HepG2 (cell line): ENCODE results near the gene WSCD2. TPM values are rescaled to one million over a fixed set of nuclear protein-coding genes. Genes with fewer than 3 reads are reported as not detected.

Experiments used
- ATAC-seq: fragments of 200-7000 bp; cut with Tn5 transposase; 3 replicates; pipeline ENCODE4 v1.9.1; 2020; ENCODE audit warnings: mild to moderate bottlenecking, moderate library complexity
- BruUV-seq: library from RNA; stranded (reverse); fragments of 400-500 nt; replicated peaks from 2 replicates; lab custom pipeline; 2021; lab: Mats Ljungman, UMichigan
- CTCF ChIA-PET: fragments of 300-600 bp; formaldehyde crosslinking; extraction: SDS; loops from one replicate; lab custom pipeline; 2021; ENCODE audit warnings: low total read pairs, inconsistent platforms, low intra/inter-chr PET ratio; lab: Yijun Ruan, JAX
- POLR2A ChIA-PET: fragments of 350-600 bp; sonication (Branson Sonifier 250); formaldehyde crosslinking; loops from one replicate; lab custom pipeline; 2020; ENCODE audit warnings: antibody characterized with exemption, inconsistent platforms; lab: Yijun Ruan, JAX
- DNase-seq: peaks from one replicate; pipeline ENCODE4 v3.0.0-alpha.2; 2015; ENCODE audit warnings: low spot score
- FAIRE-seq: peaks from 3 replicates; lab custom pipeline; 2011; peaks lifted over from hg19 to GRCh38; lab: Jason Lieb, UNC
- H2AFZ ChIP-seq: one replicate; pipeline ENCODE4 v1.6.1; 2011; ENCODE audit warnings: low read length, inconsistent platforms
- H3K27ac ChIP-seq: fragments of 300-600 bp; 3 replicates; pipeline ENCODE4 v1.8.0; 2011; ENCODE audit warnings: mixed run types, mild to moderate bottlenecking, mixed read lengths, low read length, inconsistent platforms; ENCODE audit not compliant: insufficient read depth; ENCODE audit errors: extremely low read length
- H3K27me3 ChIP-seq, 2 experiments: fragments of 200-600 bp in 1 of 2; 2 replicates in 1 of 2; 3 replicates in 1 of 2; pipeline versions ENCODE4 v1.6.0 to v1.8.0; 2011; ENCODE audit warnings: low read length in 2 of 2, mild to moderate bottlenecking in 2 of 2, moderate library complexity in 2 of 2, inconsistent platforms in 1 of 2; ENCODE audit not compliant: insufficient read depth in 2 of 2, control insufficient read depth in 1 of 2
- H3K36me3 ChIP-seq, 2 experiments: fragments of 200-600 bp in 1 of 2; replicated peaks in 1 of 2; 2 replicates in 1 of 2; 3 replicates in 1 of 2; pipeline versions ENCODE4 v1.5.1 to v1.8.0; 2011; ENCODE audit warnings: low read length in 2 of 2, inconsistent platforms in 1 of 2; ENCODE audit not compliant: insufficient read depth in 2 of 2, control insufficient read depth in 1 of 2
- H3K4me1 ChIP-seq: 2 replicates; pipeline ENCODE4 v1.5.1; 2012; ENCODE audit warnings: low read length, inconsistent platforms; ENCODE audit not compliant: insufficient read depth
- H3K4me2 ChIP-seq: 2 replicates; pipeline ENCODE4 v1.6.0; 2011; ENCODE audit warnings: low read depth, low read length, inconsistent platforms
- H3K4me3 ChIP-seq, 3 experiments: fragments of 200-600 bp in 1 of 3; sonication (generic), shearing (Covaris generic) in 1 of 3; replicated peaks in 1 of 3; 2 replicates each; pipeline ENCODE4 v1.5.1; 2011 to 2016; ENCODE audit warnings: low read length in 3 of 3, inconsistent platforms in 2 of 3, low read depth in 2 of 3, mild to moderate bottlenecking in 2 of 3, control low read depth in 1 of 3, mixed read lengths in 1 of 3; ENCODE audit not compliant: insufficient read depth in 1 of 3
- H3K79me2 ChIP-seq: one replicate; pipeline ENCODE4 v1.6.1; 2011; ENCODE audit warnings: low read length, inconsistent platforms; ENCODE audit not compliant: insufficient read depth
- H3K9ac ChIP-seq: 2 replicates; pipeline ENCODE4 v1.6.0; 2011; ENCODE audit warnings: mild to moderate bottlenecking, low read depth, low read length, inconsistent platforms; ENCODE audit not compliant: insufficient read depth
- H3K9me3 ChIP-seq: 2 replicates; pipeline ENCODE4 v1.5.1; 2012; ENCODE audit warnings: mild to moderate bottlenecking, low read length
- H4K20me1 ChIP-seq: 2 replicates; pipeline ENCODE4 v1.6.0; 2011; ENCODE audit warnings: inconsistent platforms, mild to moderate bottlenecking, low read length, moderate library complexity; ENCODE audit not compliant: insufficient read depth
- ATF7 ChIP-seq, 2 experiments: fragments of 450-650 bp in 1 of 2; sonication (generic) in 1 of 2; formaldehyde crosslinking in 1 of 2; IDR thresholded peaks; 2 replicates each; pipeline versions ENCODE4 v1.4.0 to v1.6.1; 2016 to 2020; ENCODE audit warnings: antibody characterized with exemption in 1 of 2, mild to moderate bottlenecking in 1 of 2, missing genetic modification reagents in 1 of 2
- CREB1 ChIP-seq, 2 experiments: fragments of 450-650 bp in 1 of 2; IDR thresholded peaks; 2 replicates each; pipeline ENCODE4 v1.6.1; 2016 to 2017; ENCODE audit warnings: control low read depth in 1 of 2, mild to moderate bottlenecking in 1 of 2, missing compliant biosample characterization in 1 of 2, missing genetic modification characterization in 1 of 2
- ETV6 ChIP-seq: sonication (generic); formaldehyde crosslinking; conservative IDR thresholded peaks from 2 replicates; pipeline ENCODE4 v1.4.0; 2020; ENCODE audit warnings: missing genetic modification reagents
- KDM2A ChIP-seq: sonication (generic); formaldehyde crosslinking; IDR thresholded peaks from 2 replicates; pipeline ENCODE4 v1.4.0; 2020; ENCODE audit warnings: low read depth, missing genetic modification reagents, borderline replicate concordance
- KLF16 ChIP-seq, 2 experiments: sonication (generic) in 1 of 2; formaldehyde crosslinking in 1 of 2; IDR thresholded peaks; 2 replicates each; pipeline versions ENCODE4 v1.6.1 to v1.8.0; 2016 to 2023; ENCODE audit warnings: missing genetic modification reagents in 2 of 2, missing compliant biosample characterization in 1 of 2
- PHF21A ChIP-seq: sonication (generic); formaldehyde crosslinking; IDR thresholded peaks from 2 replicates; pipeline ENCODE4 v1.5.0; 2020; ENCODE audit warnings: mild to moderate bottlenecking, missing genetic modification reagents
- ZMAT3 ChIP-seq: sonication (generic); formaldehyde crosslinking; conservative IDR thresholded peaks from 2 replicates; pipeline ENCODE4 v1.7.0; 2021; ENCODE audit warnings: missing genetic modification reagents
- ZNF138 ChIP-seq: sonication (generic); formaldehyde crosslinking; IDR thresholded peaks from 2 replicates; pipeline ENCODE4 v1.5.0; 2020; ENCODE audit warnings: mild to moderate bottlenecking, low read depth, missing genetic modification reagents
- ZNF782 ChIP-seq: sonication (generic); formaldehyde crosslinking; IDR thresholded peaks from 2 replicates; pipeline ENCODE4 v1.4.0; 2020; ENCODE audit warnings: missing genetic modification reagents, mild to moderate bottlenecking, borderline replicate concordance
- WGBS: methylation state at CpG from one replicate; pipeline ENCODE4 v1.1.6; 2017; ENCODE audit warnings: low lambda C conversion rate; 5-methylcytosine and 5-hydroxymethylcytosine counted together
- in situ Hi-C: cut with HindIII; loops from 2 replicates; pipeline ENCODE4 v1.10.0; 2017; ENCODE audit warnings: low pct_unique_long_range_greater_than_20kb; ENCODE audit not compliant: extremely low pct_ligation_motif_present
- intact Hi-C: fragments of 100-400 bp; cut with micrococcal nuclease; formaldehyde crosslinking; loops from one replicate; pipeline ENCODE4 v1.10.0; 2022; ENCODE audit not compliant: unreplicated experiment
- polyA plus RNA-seq, 8 experiments: library from polyadenylated mRNA; depleted of rRNA in 3 of 8; stranded (reverse) in 7 of 8; unstranded in 1 of 8; fragments of >200 nt; fragmentation: Illumina TruSeq in 4 of 8; extraction: Trizol in 4 of 8; gene quantifications; 2 replicates each; pipeline versions ENCODE4 v1.2.1 to v1.2.3, GENCODE V29; 2011 to 2016; ENCODE audit warnings: low read depth in 4 of 8, missing spikeins in 1 of 8, mixed read lengths in 1 of 8; ENCODE audit not compliant: insufficient read depth in 1 of 8
- total RNA-seq, 5 experiments: library from RNA; depleted of rRNA; stranded (reverse); fragments of >200 nt; fragmentation: Illumina TruSeq; extraction: Trizol; gene quantifications; 2 replicates each; pipeline ENCODE4 v1.2.3, GENCODE V29; 2016; ENCODE audit warnings: low read depth in 1 of 5
- TF ChIP-seq, protein P1 (sequence below): fragments of 450-650 bp; IDR thresholded peaks from 2 replicates; pipeline ENCODE4 v1.6.1; 2017; ENCODE audit warnings: mild to moderate bottlenecking
- TF ChIP-seq, protein P2 (sequence below): sonication (generic); formaldehyde crosslinking; IDR thresholded peaks from 2 replicates; pipeline ENCODE4 v1.5.0; 2020; ENCODE audit warnings: missing genetic modification reagents

The WSCD2 gene
- total and polyA plus RNA-seq, 2 of the 13 experiments (the other 11 are each of a cell fraction or from before 2014, with no cell fraction given) = not detected

DNA sequence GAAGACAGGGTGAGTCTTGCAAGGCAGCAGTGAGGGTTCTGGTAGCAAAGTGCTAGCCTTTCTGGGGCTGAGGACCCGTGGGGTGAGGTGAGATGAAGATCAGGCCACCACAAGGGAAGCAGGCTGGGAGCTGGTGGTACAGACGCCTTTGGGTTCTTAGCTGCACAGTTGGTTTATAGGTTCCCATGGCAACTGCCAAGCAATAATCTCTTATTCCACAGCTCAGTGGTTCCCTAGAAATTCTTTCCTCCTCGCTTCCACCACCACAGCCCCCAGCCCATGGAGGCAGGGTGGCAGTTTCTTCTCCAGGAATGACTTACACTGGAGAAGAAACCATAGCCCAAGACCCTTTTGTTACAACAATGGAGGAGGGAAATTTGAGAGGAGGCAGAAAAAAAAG lies 127.9 kb downstream of the WSCD2 start (continued):
- TF ChIP-seq, protein P1, sequence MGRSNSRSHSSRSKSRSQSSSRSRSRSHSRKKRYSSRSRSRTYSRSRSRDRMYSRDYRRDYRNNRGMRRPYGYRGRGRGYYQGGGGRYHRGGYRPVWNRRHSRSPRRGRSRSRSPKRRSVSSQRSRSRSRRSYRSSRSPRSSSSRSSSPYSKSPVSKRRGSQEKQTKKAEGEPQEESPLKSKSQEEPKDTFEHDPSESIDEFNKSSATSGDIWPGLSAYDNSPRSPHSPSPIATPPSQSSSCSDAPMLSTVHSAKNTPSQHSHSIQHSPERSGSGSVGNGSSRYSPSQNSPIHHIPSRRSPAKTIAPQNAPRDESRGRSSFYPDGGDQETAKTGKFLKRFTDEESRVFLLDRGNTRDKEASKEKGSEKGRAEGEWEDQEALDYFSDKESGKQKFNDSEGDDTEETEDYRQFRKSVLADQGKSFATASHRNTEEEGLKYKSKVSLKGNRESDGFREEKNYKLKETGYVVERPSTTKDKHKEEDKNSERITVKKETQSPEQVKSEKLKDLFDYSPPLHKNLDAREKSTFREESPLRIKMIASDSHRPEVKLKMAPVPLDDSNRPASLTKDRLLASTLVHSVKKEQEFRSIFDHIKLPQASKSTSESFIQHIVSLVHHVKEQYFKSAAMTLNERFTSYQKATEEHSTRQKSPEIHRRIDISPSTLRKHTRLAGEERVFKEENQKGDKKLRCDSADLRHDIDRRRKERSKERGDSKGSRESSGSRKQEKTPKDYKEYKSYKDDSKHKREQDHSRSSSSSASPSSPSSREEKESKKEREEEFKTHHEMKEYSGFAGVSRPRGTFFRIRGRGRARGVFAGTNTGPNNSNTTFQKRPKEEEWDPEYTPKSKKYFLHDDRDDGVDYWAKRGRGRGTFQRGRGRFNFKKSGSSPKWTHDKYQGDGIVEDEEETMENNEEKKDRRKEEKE = no peak
- no peak for TF ChIP-seq ZNF782 (CRISPR knock-in tag)

DNA sequence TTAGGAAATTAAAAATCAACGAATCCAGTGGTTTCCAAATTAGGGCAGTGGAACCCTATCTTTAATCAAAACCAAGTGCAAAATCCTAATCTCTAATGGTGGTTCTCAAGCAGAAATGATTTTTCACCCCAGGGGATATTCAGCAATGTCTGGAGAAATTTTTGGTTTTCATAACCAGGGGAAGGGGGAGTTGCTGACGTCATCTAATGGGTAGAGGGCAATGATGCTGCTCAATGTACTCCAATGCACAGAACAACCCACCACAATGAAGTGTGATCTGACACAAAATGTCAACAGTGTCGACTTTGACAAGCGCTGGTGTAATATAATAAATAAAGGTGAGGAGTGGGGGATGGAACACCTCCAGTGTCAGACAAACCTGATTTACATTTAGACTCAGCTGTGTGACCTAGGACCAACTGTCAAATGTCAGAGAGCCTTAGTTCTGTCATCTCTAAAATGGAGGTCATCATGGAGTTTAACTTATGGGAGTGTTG lies 128.6 kb downstream of the WSCD2 start:
- H3K9ac ChIP-seq = no peak overlapping the region
- ChIA-PET POLR2A (no interaction called here), CTCF (no interaction called here)
- in situ Hi-C loops = no loop called here
- FAIRE-seq = no peak
- no peak for TF ChIP-seq ZMAT3 (CRISPR knock-in tag)
- TF ChIP-seq PHF21A (CRISPR knock-in tag) = no peak
- no peak for TF ChIP-seq KDM2A (CRISPR knock-in tag)
- TF ChIP-seq, protein P2, sequence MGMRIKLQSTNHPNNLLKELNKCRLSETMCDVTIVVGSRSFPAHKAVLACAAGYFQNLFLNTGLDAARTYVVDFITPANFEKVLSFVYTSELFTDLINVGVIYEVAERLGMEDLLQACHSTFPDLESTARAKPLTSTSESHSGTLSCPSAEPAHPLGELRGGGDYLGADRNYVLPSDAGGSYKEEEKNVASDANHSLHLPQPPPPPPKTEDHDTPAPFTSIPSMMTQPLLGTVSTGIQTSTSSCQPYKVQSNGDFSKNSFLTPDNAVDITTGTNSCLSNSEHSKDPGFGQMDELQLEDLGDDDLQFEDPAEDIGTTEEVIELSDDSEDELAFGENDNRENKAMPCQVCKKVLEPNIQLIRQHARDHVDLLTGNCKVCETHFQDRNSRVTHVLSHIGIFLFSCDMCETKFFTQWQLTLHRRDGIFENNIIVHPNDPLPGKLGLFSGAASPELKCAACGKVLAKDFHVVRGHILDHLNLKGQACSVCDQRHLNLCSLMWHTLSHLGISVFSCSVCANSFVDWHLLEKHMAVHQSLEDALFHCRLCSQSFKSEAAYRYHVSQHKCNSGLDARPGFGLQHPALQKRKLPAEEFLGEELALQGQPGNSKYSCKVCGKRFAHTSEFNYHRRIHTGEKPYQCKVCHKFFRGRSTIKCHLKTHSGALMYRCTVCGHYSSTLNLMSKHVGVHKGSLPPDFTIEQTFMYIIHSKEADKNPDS (CRISPR knock-in tag) = no peak
- TF ChIP-seq ETV6 (CRISPR knock-in tag) = no peak
- peak; percentile 83 for TF ChIP-seq ATF7 (IDR thresholded peaks at IDR 0.05)
- TF ChIP-seq ATF7 (CRISPR knock-in tag; IDR thresholded peaks at IDR 0.05) = no peak
- no peak for TF ChIP-seq ZNF138 (CRISPR knock-in tag)
- no peak for TF ChIP-seq KLF16 (CRISPR knock-in tag; IDR thresholded peaks at IDR 0.05)
- TF ChIP-seq CREB1 (IDR thresholded peaks at IDR 0.05) = peak; percentile 90
- no peak for TF ChIP-seq CREB1 (CRISPR knock-in tag; IDR thresholded peaks at IDR 0.05)
- TF ChIP-seq, all 625 proteins: peak for 2
- Histone ChIP-seq H3K27ac (no peak overlapping the region), H3K9me3 (no peaks in the 10 kb centered on the region), H3K4me2 (no peak overlapping the region), H3K4me3 (no peak overlapping the region), H3K36me3 (no peaks in the 10 kb centered on the region), H4K20me1 (no peaks in the 10 kb centered on the region), H3K4me1 (no peaks in the 10 kb centered on the region), H3K79me2 (no peaks in the 10 kb centered on the region), H3K27me3 (peaks cover 0 to 9% of the 10 kb centered on the region in 2 experiments; a peak in 2 of 5 replicates), H2AFZ (no peak overlapping the region)
- WGBS = 41% methylated on average over 4 of the region's 4 CpGs
- no peak for ATAC-seq
- no peak for DNase-seq
- intact Hi-C loops = no loop called here
- BruUV-seq = no TSS peak
